Upper lobe of right lung (tissue), 1 donor: ENCODE measurements around the gene RIPPLY3. TPM values are rescaled to one million over a fixed set of nuclear protein-coding genes. Genes with fewer than 3 reads are reported as not detected.
"Not testable (repeated sequence)": the region's sequence is repeated elsewhere in the genome, so short reads cannot be mapped to it uniquely, and the experiment has no call there.

ENCODE experiments used
- ATAC-seq: fragments of 200-7000 bp; cut with Tn5 transposase; one replicate; pipeline ENCODE4 v1.9.1; 2020; ENCODE audit warnings: mild to moderate bottlenecking, moderate library complexity
- DNase-seq: peaks from one replicate; pipeline ENCODE4 v3.0.0-alpha.2; 2020
- H3K27ac ChIP-seq: fragments of 200-600 bp; one replicate; pipeline ENCODE4 v1.8.0; 2022
- H3K27me3 ChIP-seq: fragments of 200-600 bp; one replicate; pipeline ENCODE4 v1.8.0; 2022; ENCODE audit warnings: mild to moderate bottlenecking
- H3K36me3 ChIP-seq: fragments of 200-600 bp; one replicate; pipeline ENCODE4 v1.8.0; 2022
- H3K4me1 ChIP-seq: fragments of 200-600 bp; one replicate; pipeline ENCODE4 v1.8.0; 2022
- H3K4me3 ChIP-seq: fragments of 200-600 bp; one replicate; pipeline ENCODE4 v1.8.0; 2022; ENCODE audit warnings: mild to moderate bottlenecking
- H3K9me3 ChIP-seq: fragments of 200-600 bp; one replicate; pipeline ENCODE4 v1.8.0; 2022
- intact Hi-C: fragments of 100-400 bp; cut with DNase I; formaldehyde crosslinking; loops from one replicate; pipeline ENCODE4 v1.11.0; 2022
- total RNA-seq: library from RNA; stranded (reverse); fragmentation: NEBNext Ultra II Directional; extraction: Animal tissue kit (Norgen Biotek cat#: 25700); gene quantifications from one replicate; pipeline ENCODE4 v1.2.1, GENCODE V29; 2021
- TF ChIP-seq, protein P1 (sequence below): fragments of 200-600 bp; IDR thresholded peaks from one replicate; pipeline ENCODE4 v1.8.0; 2022; ENCODE audit warnings: antibody characterized with exemption
- donor health status: DM: no; HTN: yes; CAD: no; lungs with severe emphysema.

Gene RIPPLY3
- total RNA-seq, 1 donor from 2014 or later, result not detected

DNA sequence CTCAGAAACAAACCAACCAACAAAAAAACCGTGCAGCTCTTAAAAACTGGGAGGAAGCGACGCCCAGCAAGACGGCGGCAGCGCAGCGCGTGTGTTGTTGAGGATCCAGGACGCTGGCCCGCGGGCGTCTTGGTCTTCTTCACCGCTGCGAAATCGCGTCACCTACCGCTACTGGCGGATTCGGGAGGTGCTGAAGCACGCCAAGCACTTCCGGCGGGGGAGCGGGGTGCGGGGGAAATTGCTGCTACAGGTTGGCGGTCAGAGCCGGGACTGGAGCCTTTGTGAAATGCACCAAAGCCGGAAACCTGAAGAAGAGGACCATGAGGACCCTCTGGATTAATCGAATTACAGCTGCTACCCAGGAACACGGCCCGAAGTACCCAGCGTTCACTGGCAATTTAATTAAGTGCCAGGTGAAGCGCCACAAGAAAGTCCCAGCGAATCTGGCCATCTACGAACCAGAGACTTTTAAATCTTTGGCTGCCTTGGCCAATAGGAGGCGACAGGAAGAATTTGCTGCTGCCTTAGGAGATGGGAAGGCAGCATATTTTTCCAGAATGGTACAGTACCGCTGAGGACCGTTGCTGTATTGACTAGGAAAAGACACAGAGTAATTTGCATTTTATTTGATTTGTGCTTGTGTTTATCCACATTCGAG is 11.9 kb upstream of the RIPPLY3 start:
- no peak for DNase-seq
- no peak overlapping the region for H3K4me3 ChIP-seq
- H3K27ac ChIP-seq, result no peak overlapping the region
- no peaks in the 10 kb centered on the region for H3K27me3 ChIP-seq
- ATAC-seq, result no peak
- intact Hi-C loops, result no loop called here
- H3K9me3 ChIP-seq, result no peaks in the 10 kb centered on the region
- no peaks in the 10 kb centered on the region for H3K36me3 ChIP-seq
- TF ChIP-seq, protein P1, sequence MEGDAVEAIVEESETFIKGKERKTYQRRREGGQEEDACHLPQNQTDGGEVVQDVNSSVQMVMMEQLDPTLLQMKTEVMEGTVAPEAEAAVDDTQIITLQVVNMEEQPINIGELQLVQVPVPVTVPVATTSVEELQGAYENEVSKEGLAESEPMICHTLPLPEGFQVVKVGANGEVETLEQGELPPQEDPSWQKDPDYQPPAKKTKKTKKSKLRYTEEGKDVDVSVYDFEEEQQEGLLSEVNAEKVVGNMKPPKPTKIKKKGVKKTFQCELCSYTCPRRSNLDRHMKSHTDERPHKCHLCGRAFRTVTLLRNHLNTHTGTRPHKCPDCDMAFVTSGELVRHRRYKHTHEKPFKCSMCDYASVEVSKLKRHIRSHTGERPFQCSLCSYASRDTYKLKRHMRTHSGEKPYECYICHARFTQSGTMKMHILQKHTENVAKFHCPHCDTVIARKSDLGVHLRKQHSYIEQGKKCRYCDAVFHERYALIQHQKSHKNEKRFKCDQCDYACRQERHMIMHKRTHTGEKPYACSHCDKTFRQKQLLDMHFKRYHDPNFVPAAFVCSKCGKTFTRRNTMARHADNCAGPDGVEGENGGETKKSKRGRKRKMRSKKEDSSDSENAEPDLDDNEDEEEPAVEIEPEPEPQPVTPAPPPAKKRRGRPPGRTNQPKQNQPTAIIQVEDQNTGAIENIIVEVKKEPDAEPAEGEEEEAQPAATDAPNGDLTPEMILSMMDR, result no peak
- no peaks in the 10 kb centered on the region for H3K4me1 ChIP-seq

DNA sequence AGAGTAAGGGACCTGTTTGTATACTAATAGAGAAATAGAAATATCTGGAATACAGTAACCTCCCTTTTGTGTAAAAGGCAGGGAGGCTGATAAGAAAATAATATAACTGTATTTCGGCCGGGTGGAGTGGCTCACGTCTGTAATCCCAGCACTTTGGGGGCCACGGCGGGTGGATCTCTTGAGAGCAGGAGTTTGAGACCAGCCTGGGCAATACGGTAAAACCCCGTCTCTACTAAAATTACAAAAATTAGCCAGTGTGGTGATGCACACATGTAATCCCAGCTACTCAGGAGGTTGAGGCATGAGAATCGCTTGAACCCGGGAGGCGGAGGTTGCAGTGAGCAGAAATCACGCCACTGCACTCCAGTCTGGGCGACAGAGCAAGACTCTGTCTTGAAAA is 11.2 kb upstream of the RIPPLY3 start:
- H3K27me3 ChIP-seq, H3K4me3 ChIP-seq, intact Hi-C loops, H3K36me3 ChIP-seq, H3K9me3 ChIP-seq, H3K4me1 ChIP-seq, H3K27ac ChIP-seq, DNase-seq, ATAC-seq: not testable (repeated sequence)

DNA sequence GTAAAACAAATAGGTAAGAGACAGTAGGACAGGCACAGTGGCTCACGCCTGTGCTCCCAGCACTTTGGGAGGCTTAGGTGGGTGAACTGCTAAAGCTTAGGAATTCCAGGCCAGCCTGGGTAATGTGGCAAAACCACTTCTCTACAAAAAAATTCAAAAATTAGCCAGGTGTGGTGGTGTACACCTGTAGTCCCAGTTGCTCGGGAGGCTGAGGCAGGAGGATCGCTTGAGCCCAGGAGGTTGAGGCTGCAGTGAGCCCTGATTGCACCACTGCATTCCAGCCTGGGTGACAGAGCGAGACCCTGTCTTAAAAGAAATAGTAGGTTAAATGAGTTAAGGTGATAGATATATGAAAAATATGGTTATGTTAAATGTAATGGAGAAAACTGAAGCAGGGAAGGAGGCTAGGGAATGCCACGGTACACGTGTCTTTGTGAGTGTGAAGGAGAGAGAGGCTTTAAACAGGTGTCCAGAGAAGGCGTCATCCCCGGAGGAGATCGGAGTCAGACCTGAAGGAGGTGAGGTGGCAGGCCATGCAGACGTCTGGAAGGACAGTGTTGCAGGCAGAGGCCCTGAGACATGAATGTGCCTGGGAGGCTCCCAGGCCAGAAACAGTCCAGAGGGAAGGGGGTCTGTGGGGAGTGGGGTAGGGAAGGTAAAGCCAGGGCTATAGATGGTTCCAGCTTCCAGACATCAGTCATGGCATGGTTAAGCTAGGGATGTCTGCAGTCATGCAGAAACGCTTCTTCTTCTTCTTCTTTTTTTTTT is 7.2 kb upstream of the RIPPLY3 start:
- Histone ChIP-seq H3K27ac (no peak overlapping the region), H3K27me3 (no peaks in the 10 kb centered on the region), H3K9me3 (no peaks in the 10 kb centered on the region), H3K4me3 (no peak overlapping the region), H3K4me1 (no peaks in the 10 kb centered on the region), H3K36me3 (no peaks in the 10 kb centered on the region)
- intact Hi-C loops, result no loop called here
- DNase-seq (no peak), ATAC-seq (no peak)
- TF ChIP-seq, protein P1, result no peak

DNA sequence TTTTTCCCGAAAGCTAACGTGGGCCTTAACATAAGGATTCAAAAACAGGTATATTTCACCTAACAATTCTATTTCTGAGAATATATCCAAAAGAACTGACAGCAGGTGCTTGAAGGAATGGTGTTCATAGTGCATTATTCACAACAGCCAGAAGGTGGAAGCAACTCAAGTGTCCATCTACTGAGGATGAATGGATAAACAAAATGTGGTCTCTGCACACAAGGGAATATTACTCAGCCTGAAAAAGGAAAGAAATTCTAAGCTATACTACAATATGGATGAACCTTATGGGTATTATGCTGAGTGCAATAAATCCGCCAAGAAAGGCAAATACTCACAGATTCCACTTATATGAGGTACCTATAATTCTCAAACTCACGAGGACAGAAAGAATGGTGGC is 6.1 kb upstream of the RIPPLY3 start:
- Histone ChIP-seq H3K36me3 (no peaks in the 10 kb centered on the region), H3K4me3 (no peak overlapping the region), H3K9me3 (no peaks in the 10 kb centered on the region), H3K4me1 (no peaks in the 10 kb centered on the region), H3K27ac (no peak overlapping the region), H3K27me3 (no peaks in the 10 kb centered on the region)
- TF ChIP-seq, protein P1, result no peak
- intact Hi-C loops, result no loop called here
- DNase-seq, result no peak
- no peak for ATAC-seq

DNA sequence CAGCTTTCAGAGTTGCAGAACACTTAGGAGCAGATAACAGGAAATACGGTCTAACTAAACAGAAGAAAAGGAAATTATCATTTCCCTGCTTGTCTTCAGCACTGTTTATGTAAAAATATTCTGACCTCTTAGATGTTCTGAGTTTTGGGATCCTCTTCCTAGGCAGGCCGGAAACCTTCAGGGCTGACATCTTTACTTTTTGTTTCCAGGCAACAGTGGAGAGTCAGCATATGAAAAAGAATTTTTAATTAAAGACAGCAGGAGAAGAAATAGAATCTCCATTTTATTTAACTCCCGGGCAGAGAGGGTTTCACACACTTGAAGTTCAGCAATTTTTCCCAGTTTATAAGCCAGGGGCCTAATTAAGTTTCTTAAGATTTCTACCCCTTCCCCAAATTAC is 5.1 kb upstream of the RIPPLY3 start:
- Histone ChIP-seq H3K27ac (no peak overlapping the region), H3K36me3 (no peaks in the 10 kb centered on the region), H3K9me3 (no peaks in the 10 kb centered on the region), H3K4me1 (no peaks in the 10 kb centered on the region), H3K4me3 (no peak overlapping the region), H3K27me3 (peaks cover 8% of the 10 kb centered on the region)
- DNase-seq, result no peak
- TF ChIP-seq, protein P1, result no peak
- intact Hi-C loops, result no loop called here
- ATAC-seq, result no peak

DNA sequence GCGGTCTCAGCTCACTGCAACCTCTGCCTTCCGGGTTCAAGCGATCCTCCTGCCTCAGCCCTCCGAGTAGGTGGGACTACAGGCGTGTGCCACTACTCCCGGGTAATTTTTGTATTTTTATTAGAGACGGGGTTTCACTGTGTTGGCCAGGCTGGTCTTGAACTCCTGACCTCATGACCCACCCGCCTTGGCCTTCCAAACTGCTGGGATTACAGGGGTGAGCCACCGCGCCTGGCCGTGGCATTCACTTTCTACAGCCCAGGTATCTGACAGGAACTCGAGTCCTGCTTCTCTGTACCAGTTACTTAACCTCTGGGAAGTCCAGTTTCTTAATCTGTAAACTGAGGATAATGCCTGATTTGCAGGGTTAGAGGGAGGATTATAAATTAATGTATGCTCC is 3.7 kb upstream of the RIPPLY3 start:
- H3K4me3 ChIP-seq, H3K27ac ChIP-seq, DNase-seq, H3K4me1 ChIP-seq, intact Hi-C loops, H3K9me3 ChIP-seq, H3K36me3 ChIP-seq, ATAC-seq: not testable (repeated sequence)
- peaks cover 20% of the 10 kb centered on the region for H3K27me3 ChIP-seq

DNA sequence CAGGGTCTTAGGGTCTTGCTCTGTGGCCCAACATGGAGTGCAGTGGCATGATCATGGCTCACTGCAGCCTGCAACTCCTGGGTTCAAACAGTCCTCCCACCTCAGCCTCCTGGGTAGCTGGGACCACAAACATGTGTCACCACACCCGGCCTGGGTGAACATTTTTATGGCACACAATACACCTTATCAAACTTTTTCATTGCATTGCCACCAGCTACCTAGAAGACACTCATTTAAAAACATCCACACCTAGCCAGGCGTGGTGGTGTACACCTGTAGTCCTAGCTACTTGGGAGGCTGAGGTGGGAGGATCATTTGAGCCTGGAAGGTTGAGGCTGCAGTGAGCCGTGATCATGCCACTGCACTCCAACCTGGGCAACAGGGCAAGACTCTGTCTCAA is 2.6 kb upstream of the RIPPLY3 start:
- intact Hi-C loops, H3K4me3 ChIP-seq, H3K36me3 ChIP-seq, DNase-seq, ATAC-seq, H3K9me3 ChIP-seq, H3K27ac ChIP-seq, H3K4me1 ChIP-seq: not testable (repeated sequence)
- H3K27me3 ChIP-seq, result peaks cover 20% of the 10 kb centered on the region
